Endothelial cell of umbilical vein (primary cell): Measurements from ENCODE around the gene IRF2BP1. TPM values are rescaled to one million over a fixed set of nuclear protein-coding genes. Genes with fewer than 3 reads are reported as not detected.

ENCODE experiments used
- BruUV-seq: library from RNA; stranded (reverse); fragments of 400-500 nt; replicated peaks from 2 replicates; lab custom pipeline; 2021; lab: Mats Ljungman, UMichigan
- CTCF ChIA-PET: fragments of 300-600, 350-600 bp; sonication (Branson Sonifier 250); formaldehyde crosslinking; loops from one replicate; lab custom pipeline; 2021; ENCODE audit warnings: antibody characterized with exemption, inconsistent platforms; lab: Charles Lee
- POLR2A ChIA-PET: fragments of 300-600, 350-600 bp; sonication (Branson Sonifier 250); formaldehyde crosslinking; loops from one replicate; lab custom pipeline; 2021; ENCODE audit warnings: antibody characterized with exemption, inconsistent platforms; lab: Charles Lee
- DNase-seq: peaks from one replicate; pipeline ENCODE4 v3.0.0-alpha.2; 2011; ENCODE audit warnings: low read depth, low spot score
- FAIRE-seq: peaks from 2 replicates; lab custom pipeline; 2011; peaks lifted over from hg19 to GRCh38; lab: Jason Lieb, UNC
- H2AFZ ChIP-seq: 2 replicates; pipeline ENCODE4 v1.6.0; 2012; ENCODE audit warnings: low read depth, low read length, control low read depth, inconsistent platforms
- H3K27ac ChIP-seq: 2 replicates; pipeline ENCODE4 v1.5.1; 2011; ENCODE audit warnings: low read depth, mild to moderate bottlenecking, control low read depth, low read length, moderate library complexity; ENCODE audit not compliant: insufficient read depth
- H3K27me3 ChIP-seq, 2 experiments: 2 replicates each; pipeline versions ENCODE4 v1.6.0 to v1.6.1; 2011; ENCODE audit warnings: low read length in 2 of 2, mixed read lengths in 1 of 2; ENCODE audit not compliant: control insufficient read depth in 2 of 2, insufficient read depth in 2 of 2
- H3K36me3 ChIP-seq, 2 experiments: 2 replicates in 1 of 2; 3 replicates in 1 of 2; pipeline ENCODE4 v1.5.1; 2011; ENCODE audit warnings: low read length in 2 of 2, mild to moderate bottlenecking in 1 of 2, moderate library complexity in 1 of 2; ENCODE audit not compliant: control insufficient read depth in 2 of 2, insufficient read depth in 2 of 2; ENCODE audit errors: extremely low read depth in 1 of 2
- H3K4me1 ChIP-seq: 3 replicates; pipeline ENCODE4 v1.5.1; 2011; ENCODE audit warnings: mild to moderate bottlenecking, low read length; ENCODE audit not compliant: control insufficient read depth, insufficient read depth; ENCODE audit errors: extremely low read depth
- H3K4me2 ChIP-seq: 2 replicates; pipeline ENCODE4 v1.6.1; 2011; ENCODE audit warnings: low read length, control low read depth, mixed read lengths; ENCODE audit not compliant: insufficient read depth
- H3K4me3 ChIP-seq, 3 experiments: fragments of 200-600 bp in 1 of 3; sonication (generic), shearing (Covaris generic) in 1 of 3; replicated peaks in 1 of 3; 2 replicates each; pipeline ENCODE4 v1.5.1; 2011 to 2016; ENCODE audit warnings: control low read depth in 3 of 3, low read length in 3 of 3, mild to moderate bottlenecking in 2 of 3, inconsistent platforms in 1 of 3, low read depth in 1 of 3, moderate library complexity in 1 of 3; ENCODE audit not compliant: insufficient read depth in 1 of 3
- H3K79me2 ChIP-seq: 2 replicates; pipeline ENCODE4 v1.6.0; 2012; ENCODE audit warnings: low read length, inconsistent platforms; ENCODE audit not compliant: control insufficient read depth, insufficient read depth
- H3K9ac ChIP-seq: replicated peaks from 2 replicates; pipeline ENCODE3; 2011; ENCODE audit warnings: low read length, control low read depth; ENCODE audit not compliant: insufficient read depth; ENCODE audit errors: extremely low read depth
- H3K9me1 ChIP-seq: replicated peaks from 3 replicates; pipeline ENCODE4 v1.6.0; 2011; ENCODE audit warnings: mild to moderate bottlenecking, low read length; ENCODE audit not compliant: control insufficient read depth, insufficient read depth; ENCODE audit errors: extremely low read depth
- H3K9me3 ChIP-seq: replicated peaks from 2 replicates; pipeline ENCODE4 v1.5.1; 2012; ENCODE audit warnings: low read length, inconsistent platforms; ENCODE audit not compliant: control insufficient read depth, insufficient read depth
- H4K20me1 ChIP-seq: replicated peaks from 2 replicates; pipeline ENCODE3; 2011; ENCODE audit warnings: mild to moderate bottlenecking, low read length; ENCODE audit not compliant: control insufficient read depth, insufficient read depth; ENCODE audit errors: extremely low read depth
- CTCF ChIP-seq, 2 donors: IDR thresholded peaks; 1 replicate in 1 of 2; 2 replicates in 1 of 2; pipeline ENCODE4 v1.5.1; 2011; ENCODE audit warnings: low read length in 2 of 2, mild to moderate bottlenecking in 2 of 2, moderate library complexity in 2 of 2, control low read depth in 1 of 2, inconsistent platforms in 1 of 2, low read depth in 1 of 2; ENCODE audit not compliant: insufficient read depth in 1 of 2; ENCODE audit errors: extremely low read depth in 1 of 2
- EZH2 ChIP-seq: IDR thresholded peaks from 2 replicates; pipeline ENCODE4 v1.6.1; 2012; ENCODE audit warnings: borderline replicate concordance, low read depth, mild to moderate bottlenecking, moderate library complexity, low read length, inconsistent platforms; ENCODE audit not compliant: severe bottlenecking
- FOS ChIP-seq: IDR thresholded peaks from 2 replicates; pipeline ENCODE4 v1.6.1; 2011; ENCODE audit warnings: mild to moderate bottlenecking, low read length, moderate library complexity, borderline replicate concordance; ENCODE audit not compliant: insufficient read depth
- GATA2 ChIP-seq: IDR thresholded peaks from 2 replicates; pipeline ENCODE4 v1.7.0; 2011; ENCODE audit warnings: low read depth, mild to moderate bottlenecking, moderate library complexity, mixed read lengths, low read length; ENCODE audit not compliant: insufficient read length, insufficient read depth
- JUN ChIP-seq: IDR thresholded peaks from 2 replicates; pipeline ENCODE4 v1.6.1; 2011; ENCODE audit warnings: borderline replicate concordance, low read depth; ENCODE audit not compliant: insufficient read length, insufficient read depth
- MAX ChIP-seq: IDR thresholded peaks from 2 replicates; pipeline ENCODE4 v1.6.1; 2011; ENCODE audit not compliant: insufficient read depth, insufficient read length
- MYC ChIP-seq: IDR thresholded peaks from one replicate; pipeline ENCODE4 v1.6.1; 2011; ENCODE audit warnings: mild to moderate bottlenecking, low read depth, low read length
- POLR2A ChIP-seq: IDR thresholded peaks from 2 replicates; pipeline ENCODE4 v1.6.1; 2012; ENCODE audit warnings: low read depth, mild to moderate bottlenecking, control low read depth, low read length
- POLR2AphosphoS5 ChIP-seq: IDR thresholded peaks from 2 replicates; pipeline ENCODE4 v1.6.1; 2012; ENCODE audit warnings: low read depth, mild to moderate bottlenecking, control low read depth, low read length, moderate library complexity; ENCODE audit not compliant: insufficient read depth
- dilution Hi-C: fragments of 300-500 bp; cut with MboI; formaldehyde crosslinking; loops from one replicate; pipeline ENCODE4 v1.15.0; 2019; ENCODE audit warnings: low sequenced_read_pairs; ENCODE audit not compliant: extremely low pct_ligation_motif_present
- intact Hi-C: fragments of 100-400 bp; cut with micrococcal nuclease; formaldehyde crosslinking; loops from one replicate; pipeline ENCODE4 v1.10.0; 2022
- polyA plus RNA-seq, 4 experiments: library from polyadenylated mRNA; depleted of rRNA in 3 of 4; stranded (reverse) in 3 of 4; unstranded in 1 of 4; fragments of >200 nt; gene quantifications; 2 replicates each; pipeline versions ENCODE4 v1.2.1 to v1.2.3, GENCODE V29; 2011 to 2012; ENCODE audit warnings: missing spikeins in 1 of 4
- total RNA-seq: library from RNA; stranded (reverse); gene quantifications from 2 replicates; pipeline ENCODE4 v1.2.3, GENCODE V29; 2021

The IRF2BP1 gene
- total and polyA plus RNA-seq, 2 donors (not counting 3 experiments of a cell fraction or from before 2014, with no cell fraction given), result 12.3 to 17.5 TPM

GRCh38 chr19:45862271-45862563 lies 23.7 kb downstream of the IRF2BP1 start:
- FAIRE-seq, result no peak
- no peak for DNase-seq
- H3K27me3 ChIP-seq, result peaks cover 20 to 22% of the 10 kb centered on the region in 2 experiments
- H3K27ac ChIP-seq, result peak overlapping the region; percentile 53
- no peaks in the 10 kb centered on the region for H3K9me1 ChIP-seq
- peak overlapping the region; percentile 71 for H3K4me2 ChIP-seq
- dilution Hi-C loops, result no loop called here
- H3K36me3 ChIP-seq, result peaks cover 2 to 6% of the 10 kb centered on the region in 2 experiments
- TF ChIP-seq MYC (no peak), JUN (no peak), CTCF (IDR thresholded peaks at IDR 0.05; ENCODE audit: extremely low read depth in 1 of 2, insufficient read depth in 1 of 2, low read depth in 1 of 2, low read length in 2 of 2) (no peak), GATA2 (no peak), EZH2 (no peak), MAX (no peak), FOS (no peak), POLR2A (no peak), POLR2AphosphoS5 (no peak)
- peak overlapping the region; percentile 49 to 90 (median 86) for H3K4me3 ChIP-seq
- ChIA-PET CTCF (interaction anchor here (1.8 kb wide), 1 partner anchor 154 kb away, joined by 6 read pairs; no protein-coding TSS in a partner anchor), POLR2A (no interaction called here)
- H3K79me2 ChIP-seq, result peaks cover 33% of the 10 kb centered on the region
- TSS peak; percentile 49 for BruUV-seq
- no peaks in the 10 kb centered on the region for H4K20me1 ChIP-seq
- peak overlapping the region; percentile 68 for H3K9ac ChIP-seq
- intact Hi-C loops, result no loop called here
- no peaks in the 10 kb centered on the region for H3K9me3 ChIP-seq
- H3K4me1 ChIP-seq, result peaks cover 4% of the 10 kb centered on the region
- H2AFZ ChIP-seq, result peak overlapping the region; percentile 76
